GM23338 (cell line): ENCODE results near the gene PLD1. TPM values are rescaled to one million over a fixed set of nuclear protein-coding genes. Genes with fewer than 3 reads are reported as not detected.

Experiments used
- ATAC-seq: fragments of 200-7000 bp; cut with Tn5 transposase; 3 replicates; pipeline ENCODE4 v1.9.1; 2020
- DNase-seq: peaks from one replicate; pipeline ENCODE4 v3.0.0-alpha.2; 2015; ENCODE audit warnings: low spot score
- H2AFZ ChIP-seq: fragments of 200-600 bp; sonication (generic); 2 replicates; pipeline ENCODE4 v1.8.0; 2016; ENCODE audit warnings: antibody characterized with exemption, mild to moderate bottlenecking, moderate library complexity
- H3F3A ChIP-seq: fragments of 200-600 bp; sonication (generic); replicated peaks from 2 replicates; pipeline ENCODE4 v1.8.0; 2017; ENCODE audit warnings: antibody characterized with exemption, mixed run types, low read depth
- H3K27ac ChIP-seq: fragments of 200-600 bp; sonication (generic); 2 replicates; pipeline ENCODE4 v1.6.1; 2016; ENCODE audit warnings: low read depth
- H3K27me3 ChIP-seq: fragments of 200-600 bp; sonication (generic); 2 replicates; pipeline ENCODE4 v1.8.0; 2016; ENCODE audit warnings: mild to moderate bottlenecking, mixed run types, moderate library complexity; ENCODE audit not compliant: insufficient read depth
- H3K36me3 ChIP-seq: fragments of 200-600 bp; sonication (generic); 2 replicates; pipeline ENCODE4 v1.8.0; 2016; ENCODE audit warnings: mild to moderate bottlenecking; ENCODE audit not compliant: insufficient read depth
- H3K4me1 ChIP-seq: fragments of 200-600 bp; sonication (generic); 2 replicates; pipeline ENCODE4 v1.8.0; 2016; ENCODE audit warnings: mild to moderate bottlenecking, moderate library complexity; ENCODE audit not compliant: insufficient read depth
- H3K4me2 ChIP-seq: fragments of 200-600 bp; sonication (generic); 2 replicates; pipeline ENCODE4 v1.7.1; 2017; ENCODE audit warnings: mixed run types
- H3K4me3 ChIP-seq: fragments of 200-600 bp; sonication (generic); 2 replicates; pipeline ENCODE4 v1.6.1; 2016; ENCODE audit warnings: mixed run types
- H3K79me2 ChIP-seq: fragments of 200-600 bp; sonication (generic); replicated peaks from 2 replicates; pipeline ENCODE4 v1.8.0; 2017; ENCODE audit warnings: mild to moderate bottlenecking; ENCODE audit not compliant: insufficient read depth
- H3K9me2 ChIP-seq: fragments of 200-600 bp; sonication (generic); 2 replicates; pipeline ENCODE4 v1.8.0; 2017; ENCODE audit not compliant: insufficient read depth
- H4K20me1 ChIP-seq: fragments of 200-600 bp; sonication (generic); replicated peaks from 2 replicates; pipeline ENCODE4 v1.8.0; 2017; ENCODE audit warnings: mild to moderate bottlenecking; ENCODE audit not compliant: insufficient read depth
- H3K27ac Mint-ChIP-seq: 2 replicates; pipeline ENCODE4 v1.8.0; 2020; ENCODE audit warnings: inconsistent platforms, mild to moderate bottlenecking, moderate library complexity, mixed read lengths
- H3K27me3 Mint-ChIP-seq: 3 replicates; pipeline ENCODE4 v1.8.0; 2022; ENCODE audit warnings: low read depth, mild to moderate bottlenecking, moderate library complexity, mixed read lengths, inconsistent platforms; ENCODE audit not compliant: insufficient read depth, poor library complexity
- H3K36me3 Mint-ChIP-seq: 3 replicates; pipeline ENCODE4 v1.8.0; 2021; ENCODE audit warnings: low read depth, mild to moderate bottlenecking, inconsistent platforms, moderate library complexity, mixed read lengths
- H3K4me1 Mint-ChIP-seq: 3 replicates; pipeline ENCODE4 v1.8.0; 2020; ENCODE audit warnings: mild to moderate bottlenecking, inconsistent platforms, mixed read lengths
- H3K4me3 Mint-ChIP-seq: 3 replicates; pipeline ENCODE4 v1.8.0; 2021; ENCODE audit warnings: moderate library complexity, mild to moderate bottlenecking, inconsistent platforms, mixed read lengths
- H3K9me3 Mint-ChIP-seq: 3 replicates; pipeline ENCODE4 v1.8.0; 2020; ENCODE audit warnings: moderate library complexity, mild to moderate bottlenecking, inconsistent platforms, mixed read lengths
- EZH2phosphoT487 ChIP-seq: fragments of 200-600 bp; sonication (generic); IDR thresholded peaks from one replicate; pipeline ENCODE4 v1.8.1; 2018; ENCODE audit warnings: antibody characterized with exemption; ENCODE audit not compliant: unreplicated experiment
- polyA plus RNA-seq: library from polyadenylated mRNA; unstranded; fragments of >200 nt; fragmentation: Nextera tagmentation; extraction: Ambion mirVana; gene quantifications from 2 replicates; pipeline ENCODE4 v1.2.1, GENCODE V29; 2016
- total RNA-seq: library from RNA; depleted of rRNA; stranded (reverse); fragments of >200 nt; shearing (Covaris generic); gene quantifications from 2 replicates; pipeline ENCODE4 v1.2.3, GENCODE V29; 2014
- TF ChIP-seq, protein P1 (sequence below): fragments of 250-450 bp; sonication (Bioruptor Pico); IDR thresholded peaks from 2 replicates; pipeline ENCODE4 v1.5.0; 2020; ENCODE audit warnings: mild to moderate bottlenecking, moderate library complexity
- TF ChIP-seq, protein P2 (sequence below): IDR thresholded peaks from 2 replicates; pipeline ENCODE4 v1.6.1; 2016; ENCODE audit warnings: antibody characterized with exemption

Gene PLD1
- total and polyA plus RNA-seq, 2 experiments from 2014 or later: 1.4 to 2.2 TPM

DNA sequence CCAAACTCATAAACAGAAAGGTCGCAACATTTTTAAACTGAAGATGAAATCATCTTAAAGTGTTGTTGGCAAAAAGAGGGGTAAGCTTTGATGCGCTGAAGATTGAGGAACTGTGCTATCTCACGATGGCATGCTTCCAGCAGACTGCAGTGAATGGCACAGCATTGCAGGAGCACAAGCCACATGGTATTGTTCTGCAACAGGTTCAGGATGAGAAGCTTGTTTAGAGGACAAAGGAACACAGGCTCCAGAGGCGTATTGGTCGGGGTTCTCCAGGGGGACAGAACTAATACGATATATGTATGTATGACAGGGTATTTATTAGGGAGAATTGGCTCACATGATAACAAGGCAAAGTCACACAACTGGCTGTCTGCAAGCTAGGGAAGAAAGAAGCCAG is 13.8 kb upstream of the PLD1 start:
- H3K27ac ChIP-seq: no peak overlapping the region
- H3K27ac Mint-ChIP-seq: no peak overlapping the region

More for the DNA sequence above, 13.8 kb upstream of the PLD1 start:
- H3K27me3 ChIP-seq: no peaks in the 10 kb centered on the region
- no peak overlapping the region for H3K4me3 ChIP-seq
- peaks cover 14% of the 10 kb centered on the region for H3K4me1 ChIP-seq
- H3K9me3 Mint-ChIP-seq: no peaks in the 10 kb centered on the region
- H3K4me3 Mint-ChIP-seq: no peak overlapping the region
- ATAC-seq (no peak), DNase-seq (no peak)
- no peaks in the 10 kb centered on the region for H3F3A ChIP-seq
- H3K36me3 ChIP-seq: no peaks in the 10 kb centered on the region
- no peaks in the 10 kb centered on the region for H3K36me3 Mint-ChIP-seq
- H4K20me1 ChIP-seq: no peaks in the 10 kb centered on the region
- peak overlapping the region; percentile 8; the same call in 1 of the 2 replicates for H2AFZ ChIP-seq
- H3K79me2 ChIP-seq: no peaks in the 10 kb centered on the region
- peaks cover 7% of the 10 kb centered on the region; the same call in 1 of the 2 replicates for H3K9me2 ChIP-seq
- TF ChIP-seq, protein P1, sequence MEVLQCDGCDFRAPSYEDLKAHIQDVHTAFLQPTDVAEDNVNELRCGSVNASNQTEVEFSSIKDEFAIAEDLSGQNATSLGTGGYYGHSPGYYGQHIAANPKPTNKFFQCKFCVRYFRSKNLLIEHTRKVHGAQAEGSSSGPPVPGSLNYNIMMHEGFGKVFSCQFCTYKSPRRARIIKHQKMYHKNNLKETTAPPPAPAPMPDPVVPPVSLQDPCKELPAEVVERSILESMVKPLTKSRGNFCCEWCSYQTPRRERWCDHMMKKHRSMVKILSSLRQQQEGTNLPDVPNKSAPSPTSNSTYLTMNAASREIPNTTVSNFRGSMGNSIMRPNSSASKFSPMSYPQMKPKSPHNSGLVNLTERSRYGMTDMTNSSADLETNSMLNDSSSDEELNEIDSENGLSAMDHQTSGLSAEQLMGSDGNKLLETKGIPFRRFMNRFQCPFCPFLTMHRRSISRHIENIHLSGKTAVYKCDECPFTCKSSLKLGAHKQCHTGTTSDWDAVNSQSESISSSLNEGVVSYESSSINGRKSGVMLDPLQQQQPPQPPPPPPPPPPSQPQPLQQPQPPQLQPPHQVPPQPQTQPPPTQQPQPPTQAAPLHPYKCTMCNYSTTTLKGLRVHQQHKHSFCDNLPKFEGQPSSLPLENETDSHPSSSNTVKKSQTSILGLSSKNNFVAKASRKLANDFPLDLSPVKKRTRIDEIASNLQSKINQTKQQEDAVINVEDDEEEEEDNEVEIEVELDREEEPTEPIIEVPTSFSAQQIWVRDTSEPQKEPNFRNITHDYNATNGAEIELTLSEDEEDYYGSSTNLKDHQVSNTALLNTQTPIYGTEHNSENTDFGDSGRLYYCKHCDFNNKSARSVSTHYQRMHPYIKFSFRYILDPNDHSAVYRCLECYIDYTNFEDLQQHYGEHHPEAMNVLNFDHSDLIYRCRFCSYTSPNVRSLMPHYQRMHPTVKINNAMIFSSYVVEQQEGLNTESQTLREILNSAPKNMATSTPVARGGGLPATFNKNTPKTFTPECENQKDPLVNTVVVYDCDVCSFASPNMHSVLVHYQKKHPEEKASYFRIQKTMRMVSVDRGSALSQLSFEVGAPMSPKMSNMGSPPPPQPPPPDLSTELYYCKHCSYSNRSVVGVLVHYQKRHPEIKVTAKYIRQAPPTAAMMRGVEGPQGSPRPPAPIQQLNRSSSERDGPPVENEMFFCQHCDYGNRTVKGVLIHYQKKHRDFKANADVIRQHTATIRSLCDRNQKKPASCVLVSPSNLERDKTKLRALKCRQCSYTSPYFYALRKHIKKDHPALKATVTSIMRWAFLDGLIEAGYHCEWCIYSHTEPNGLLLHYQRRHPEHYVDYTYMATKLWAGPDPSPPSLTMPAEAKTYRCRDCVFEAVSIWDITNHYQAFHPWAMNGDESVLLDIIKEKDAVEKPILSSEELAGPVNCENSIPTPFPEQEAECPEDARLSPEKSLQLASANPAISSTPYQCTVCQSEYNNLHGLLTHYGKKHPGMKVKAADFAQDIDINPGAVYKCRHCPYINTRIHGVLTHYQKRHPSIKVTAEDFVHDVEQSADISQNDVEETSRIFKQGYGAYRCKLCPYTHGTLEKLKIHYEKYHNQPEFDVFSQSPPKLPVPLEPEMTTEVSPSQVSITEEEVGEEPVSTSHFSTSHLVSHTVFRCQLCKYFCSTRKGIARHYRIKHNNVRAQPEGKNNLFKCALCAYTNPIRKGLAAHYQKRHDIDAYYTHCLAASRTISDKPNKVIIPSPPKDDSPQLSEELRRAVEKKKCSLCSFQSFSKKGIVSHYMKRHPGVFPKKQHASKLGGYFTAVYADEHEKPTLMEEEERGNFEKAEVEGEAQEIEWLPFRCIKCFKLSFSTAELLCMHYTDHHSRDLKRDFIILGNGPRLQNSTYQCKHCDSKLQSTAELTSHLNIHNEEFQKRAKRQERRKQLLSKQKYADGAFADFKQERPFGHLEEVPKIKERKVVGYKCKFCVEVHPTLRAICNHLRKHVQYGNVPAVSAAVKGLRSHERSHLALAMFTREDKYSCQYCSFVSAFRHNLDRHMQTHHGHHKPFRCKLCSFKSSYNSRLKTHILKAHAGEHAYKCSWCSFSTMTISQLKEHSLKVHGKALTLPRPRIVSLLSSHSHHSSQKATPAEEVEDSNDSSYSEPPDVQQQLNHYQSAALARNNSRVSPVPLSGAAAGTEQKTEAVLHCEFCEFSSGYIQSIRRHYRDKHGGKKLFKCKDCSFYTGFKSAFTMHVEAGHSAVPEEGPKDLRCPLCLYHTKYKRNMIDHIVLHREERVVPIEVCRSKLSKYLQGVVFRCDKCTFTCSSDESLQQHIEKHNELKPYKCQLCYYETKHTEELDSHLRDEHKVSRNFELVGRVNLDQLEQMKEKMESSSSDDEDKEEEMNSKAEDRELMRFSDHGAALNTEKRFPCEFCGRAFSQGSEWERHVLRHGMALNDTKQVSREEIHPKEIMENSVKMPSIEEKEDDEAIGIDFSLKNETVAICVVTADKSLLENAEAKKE: no peak
- TF ChIP-seq, protein P2, sequence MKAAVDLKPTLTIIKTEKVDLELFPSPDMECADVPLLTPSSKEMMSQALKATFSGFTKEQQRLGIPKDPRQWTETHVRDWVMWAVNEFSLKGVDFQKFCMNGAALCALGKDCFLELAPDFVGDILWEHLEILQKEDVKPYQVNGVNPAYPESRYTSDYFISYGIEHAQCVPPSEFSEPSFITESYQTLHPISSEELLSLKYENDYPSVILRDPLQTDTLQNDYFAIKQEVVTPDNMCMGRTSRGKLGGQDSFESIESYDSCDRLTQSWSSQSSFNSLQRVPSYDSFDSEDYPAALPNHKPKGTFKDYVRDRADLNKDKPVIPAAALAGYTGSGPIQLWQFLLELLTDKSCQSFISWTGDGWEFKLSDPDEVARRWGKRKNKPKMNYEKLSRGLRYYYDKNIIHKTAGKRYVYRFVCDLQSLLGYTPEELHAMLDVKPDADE: no peak
- TF ChIP-seq EZH2phosphoT487: no peak
- H3K4me2 ChIP-seq: no peak overlapping the region
- peaks cover 27% of the 10 kb centered on the region for H3K4me1 Mint-ChIP-seq
- peaks cover 4% of the 10 kb centered on the region for H3K27me3 Mint-ChIP-seq
